Ovary (tissue), 3 donors: ENCODE results near the gene CYB5R4.
"Not testable (repeated sequence)": the region's sequence is repeated elsewhere in the genome, so short reads cannot be mapped to it uniquely, and the experiment has no call there.

Experiments
- EP300 ChIP-seq: sonication (generic); formaldehyde crosslinking; IDR thresholded peaks from one replicate; pipeline ENCODE4 v1.6.1; 2017; ENCODE audit warnings: antibody characterized with exemption
- POLR2A ChIP-seq: fragments of 450-650 bp; IDR thresholded peaks from one replicate; pipeline ENCODE4 v1.6.1; 2017; ENCODE audit warnings: antibody characterized with exemption, mild to moderate bottlenecking, moderate library complexity
- TF ChIP-seq, protein P1 (sequence below), 3 donors: fragments of 450-650 bp in 2 of 3; fragments of 200-600 bp in 1 of 3; IDR thresholded peaks; one replicate each; pipeline versions ENCODE4 v1.5.1 to v1.8.0; 2016 to 2022; ENCODE audit warnings: antibody characterized with exemption in 3 of 3, mild to moderate bottlenecking in 1 of 3
- donor health status: DM: no; HTN: no; CAD: no.

DNA sequence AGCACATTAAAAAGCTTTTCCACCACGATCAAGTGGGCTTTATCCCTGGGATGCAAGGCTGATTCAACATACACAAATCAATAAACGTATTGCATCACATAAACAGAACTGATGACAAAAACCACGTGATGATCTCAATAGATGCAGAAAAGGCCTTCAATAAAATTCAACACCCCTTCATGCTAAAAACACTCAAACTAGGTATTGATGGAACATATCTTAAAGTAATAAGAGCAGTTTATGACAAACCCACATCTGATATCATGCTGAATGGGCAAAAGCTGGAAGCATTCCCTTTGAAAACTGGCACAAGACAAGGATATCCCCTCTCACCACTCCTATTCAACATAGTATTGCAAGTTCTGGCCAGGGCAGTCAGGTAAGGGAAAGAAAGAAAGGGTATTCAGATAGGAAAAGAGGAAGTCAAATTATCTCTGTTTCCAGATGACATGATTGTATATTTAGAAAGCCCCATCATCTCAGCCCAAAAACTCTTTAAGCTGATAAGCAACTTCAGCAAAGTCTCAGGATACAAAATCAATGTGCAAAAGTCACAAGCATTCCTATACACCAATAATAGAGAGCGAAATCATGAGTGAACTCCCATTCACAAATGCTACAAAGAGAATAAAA, 86.8 kb downstream of the CYB5R4 start:
- not testable (repeated sequence) for TF ChIP-seq POLR2A, EP300
- TF ChIP-seq, protein P1, sequence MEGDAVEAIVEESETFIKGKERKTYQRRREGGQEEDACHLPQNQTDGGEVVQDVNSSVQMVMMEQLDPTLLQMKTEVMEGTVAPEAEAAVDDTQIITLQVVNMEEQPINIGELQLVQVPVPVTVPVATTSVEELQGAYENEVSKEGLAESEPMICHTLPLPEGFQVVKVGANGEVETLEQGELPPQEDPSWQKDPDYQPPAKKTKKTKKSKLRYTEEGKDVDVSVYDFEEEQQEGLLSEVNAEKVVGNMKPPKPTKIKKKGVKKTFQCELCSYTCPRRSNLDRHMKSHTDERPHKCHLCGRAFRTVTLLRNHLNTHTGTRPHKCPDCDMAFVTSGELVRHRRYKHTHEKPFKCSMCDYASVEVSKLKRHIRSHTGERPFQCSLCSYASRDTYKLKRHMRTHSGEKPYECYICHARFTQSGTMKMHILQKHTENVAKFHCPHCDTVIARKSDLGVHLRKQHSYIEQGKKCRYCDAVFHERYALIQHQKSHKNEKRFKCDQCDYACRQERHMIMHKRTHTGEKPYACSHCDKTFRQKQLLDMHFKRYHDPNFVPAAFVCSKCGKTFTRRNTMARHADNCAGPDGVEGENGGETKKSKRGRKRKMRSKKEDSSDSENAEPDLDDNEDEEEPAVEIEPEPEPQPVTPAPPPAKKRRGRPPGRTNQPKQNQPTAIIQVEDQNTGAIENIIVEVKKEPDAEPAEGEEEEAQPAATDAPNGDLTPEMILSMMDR (IDR thresholded peaks at IDR 0.05): not testable (repeated sequence)
